Activated naive CD8-positive, alpha-beta T cell (primary cell): ENCODE data around the gene EIPR1.
"Not testable (repeated sequence)": the region's sequence is repeated elsewhere in the genome, so short reads cannot be mapped to it uniquely, and the experiment has no call there.

Experiments used
- H3K27ac Mint-ChIP-seq: one replicate; pipeline ENCODE4 v1.8.0; 2021; ENCODE audit warnings: mixed read lengths
- H3K27me3 Mint-ChIP-seq: one replicate; pipeline ENCODE4 v1.8.0; 2021; ENCODE audit warnings: mixed read lengths
- H3K36me3 Mint-ChIP-seq: one replicate; pipeline ENCODE4 v1.8.0; 2021; ENCODE audit warnings: mixed read lengths
- H3K4me1 Mint-ChIP-seq: one replicate; pipeline ENCODE4 v1.8.0; 2021; ENCODE audit warnings: low read depth, mixed read lengths
- H3K4me3 Mint-ChIP-seq: one replicate; pipeline ENCODE4 v1.8.0; 2021; ENCODE audit warnings: mild to moderate bottlenecking, mixed read lengths
- H3K9me3 Mint-ChIP-seq: one replicate; pipeline ENCODE4 v1.8.0; 2021; ENCODE audit warnings: low read depth, mixed read lengths

Gene EIPR1

DNA sequence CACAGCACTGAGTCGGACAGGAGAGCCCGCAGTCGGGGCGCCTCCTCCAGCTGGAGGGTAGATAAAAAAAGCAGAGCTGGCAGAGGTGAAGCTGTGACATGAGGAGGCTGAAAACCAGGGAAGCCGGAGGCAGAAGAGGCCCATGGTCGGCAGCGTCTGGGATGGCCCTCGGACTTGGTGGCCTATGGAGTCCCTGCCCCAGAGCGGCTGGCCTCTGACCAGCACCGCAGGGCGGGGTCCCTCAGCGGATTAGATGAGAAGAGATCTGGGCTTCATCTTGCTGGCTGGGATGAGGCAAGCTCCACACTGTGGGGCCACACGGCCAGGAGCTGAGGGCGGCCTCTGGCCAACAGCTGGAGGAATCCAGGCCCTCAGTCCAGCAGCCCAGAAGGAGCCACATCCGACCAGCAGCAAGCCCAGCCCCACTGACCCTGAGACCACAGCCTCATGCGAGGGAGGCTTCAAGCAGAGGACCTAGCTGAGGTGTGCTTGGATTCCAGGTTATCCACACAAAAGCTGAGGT is 174.1 kb downstream of the EIPR1 start:
- no peak overlapping the region for H3K27ac Mint-ChIP-seq
- H3K27me3 Mint-ChIP-seq = no peaks in the 10 kb centered on the region
- H3K4me1 Mint-ChIP-seq = peaks cover 6% of the 10 kb centered on the region
- H3K9me3 Mint-ChIP-seq = no peaks in the 10 kb centered on the region
- peaks cover 8% of the 10 kb centered on the region for H3K36me3 Mint-ChIP-seq
- no peak overlapping the region for H3K4me3 Mint-ChIP-seq

DNA sequence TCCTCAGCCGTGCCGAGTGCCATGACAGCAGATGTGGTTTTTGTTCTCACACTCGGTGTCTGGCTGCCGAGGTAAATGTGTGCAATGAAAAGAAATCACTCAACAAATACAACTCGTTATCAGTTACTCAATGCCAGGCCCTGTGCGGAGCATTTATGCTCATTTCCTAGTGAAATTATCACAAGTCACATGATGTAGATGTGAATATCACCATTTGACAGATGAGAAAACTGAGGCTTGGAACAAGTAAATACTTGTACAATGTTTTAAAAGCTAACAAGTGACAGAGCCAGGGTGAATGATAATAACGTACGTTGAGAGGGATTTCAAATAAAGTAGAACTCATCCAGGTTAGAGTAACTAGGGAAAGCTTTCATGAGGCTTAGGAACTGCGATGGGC is 174.7 kb downstream of the EIPR1 start:
- H3K27me3 Mint-ChIP-seq = no peaks in the 10 kb centered on the region
- peaks cover 8% of the 10 kb centered on the region for H3K36me3 Mint-ChIP-seq
- no peaks in the 10 kb centered on the region for H3K9me3 Mint-ChIP-seq
- peaks cover 6% of the 10 kb centered on the region for H3K4me1 Mint-ChIP-seq
- no peak overlapping the region for H3K4me3 Mint-ChIP-seq
- no peak overlapping the region for H3K27ac Mint-ChIP-seq

DNA sequence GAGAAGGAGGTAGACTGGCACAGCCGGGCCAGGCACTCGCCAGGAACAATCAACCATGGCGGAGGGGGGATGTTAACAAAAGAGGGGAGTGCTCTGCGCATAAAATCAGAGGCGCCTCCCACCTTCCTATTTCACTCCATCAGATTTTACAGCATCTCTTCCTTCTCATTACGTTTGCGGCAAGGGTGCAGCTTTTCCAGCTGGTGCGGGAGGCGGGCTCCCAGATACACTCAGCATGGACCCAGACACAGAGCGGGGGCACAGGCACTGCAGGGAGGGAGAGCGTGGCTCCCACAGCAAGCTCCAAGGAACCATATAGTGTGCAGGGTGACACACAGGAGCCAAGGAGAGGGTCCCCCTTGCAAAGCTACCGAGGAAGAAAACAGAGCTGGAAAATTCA is 176.3 kb downstream of the EIPR1 start:
- Mint-ChIP-seq H3K36me3 (peaks cover 5% of the 10 kb centered on the region), H3K27me3 (no peaks in the 10 kb centered on the region), H3K9me3 (no peaks in the 10 kb centered on the region), H3K27ac (no peak overlapping the region), H3K4me1 (peaks cover 6% of the 10 kb centered on the region), H3K4me3 (no peak overlapping the region)

DNA sequence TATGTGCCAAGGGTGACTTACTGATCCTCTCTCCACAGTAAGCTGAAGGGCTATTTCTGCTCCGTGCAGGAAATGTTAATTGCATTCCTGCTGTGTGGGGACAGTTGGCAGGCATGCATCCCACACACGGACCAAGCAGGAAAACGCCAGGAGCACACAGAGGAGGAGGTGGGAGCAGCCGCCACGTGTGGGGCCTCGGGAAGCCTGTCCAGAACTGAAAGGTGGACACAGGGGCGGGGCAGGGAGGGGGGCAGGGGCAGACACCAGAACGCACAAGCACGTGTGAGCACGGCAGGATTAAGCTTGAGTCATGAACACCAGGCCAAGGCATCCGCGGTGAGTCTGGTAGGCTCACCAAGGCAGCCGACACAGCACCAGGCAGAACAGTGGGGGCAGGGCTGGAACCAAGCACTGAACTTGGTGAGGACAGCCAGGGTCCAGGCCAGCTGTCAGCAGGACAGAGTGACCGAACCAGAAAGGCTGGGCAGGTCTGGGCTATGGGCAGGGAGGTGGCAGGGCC is 177.1 kb downstream of the EIPR1 start:
- H3K27ac Mint-ChIP-seq = no peak overlapping the region
- H3K36me3 Mint-ChIP-seq = peaks cover 5% of the 10 kb centered on the region
- H3K4me1 Mint-ChIP-seq = peaks cover 6% of the 10 kb centered on the region
- H3K9me3 Mint-ChIP-seq = no peaks in the 10 kb centered on the region
- H3K4me3 Mint-ChIP-seq = no peak overlapping the region
- no peaks in the 10 kb centered on the region for H3K27me3 Mint-ChIP-seq

DNA sequence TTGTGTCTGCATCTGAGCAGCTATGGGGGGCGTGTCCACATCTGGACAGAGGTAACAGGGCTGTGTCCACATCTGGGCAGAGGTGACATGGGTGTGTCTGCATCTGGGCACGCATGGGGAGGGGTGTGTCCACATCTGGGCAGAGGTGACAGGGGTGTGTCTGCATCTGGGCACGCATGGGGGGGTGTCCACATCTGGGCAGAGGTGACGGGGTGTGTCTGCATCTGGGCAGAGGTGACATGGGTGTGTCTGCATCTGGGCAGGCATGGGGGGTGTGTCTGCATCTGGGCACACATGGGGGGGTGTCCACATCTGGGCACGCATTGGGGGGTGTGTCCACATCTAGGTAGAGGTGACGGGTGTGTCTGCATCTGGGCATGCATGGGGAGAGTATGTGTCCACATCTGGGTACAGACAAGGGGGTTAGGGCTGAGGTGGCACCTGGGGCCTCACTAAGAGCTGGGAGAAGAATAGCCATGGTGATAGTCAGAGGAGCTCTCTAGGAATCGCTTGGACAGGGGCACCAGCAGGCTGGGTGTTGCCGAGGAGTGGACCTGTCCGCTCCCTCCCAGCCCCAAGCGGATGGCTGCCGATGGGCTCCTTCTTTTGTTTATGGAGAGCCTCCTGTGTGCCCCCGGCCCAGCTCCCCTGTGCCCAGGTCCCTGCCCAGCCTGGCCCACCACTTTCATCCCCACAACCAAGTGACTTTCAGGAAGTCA is 177.8 kb downstream of the EIPR1 start:
- Mint-ChIP-seq H3K9me3 (no peaks in the 10 kb centered on the region), H3K4me1 (peaks cover 6% of the 10 kb centered on the region), H3K27me3 (no peaks in the 10 kb centered on the region), H3K36me3 (peaks cover 5% of the 10 kb centered on the region), H3K4me3 (no peak overlapping the region), H3K27ac (no peak overlapping the region)

DNA sequence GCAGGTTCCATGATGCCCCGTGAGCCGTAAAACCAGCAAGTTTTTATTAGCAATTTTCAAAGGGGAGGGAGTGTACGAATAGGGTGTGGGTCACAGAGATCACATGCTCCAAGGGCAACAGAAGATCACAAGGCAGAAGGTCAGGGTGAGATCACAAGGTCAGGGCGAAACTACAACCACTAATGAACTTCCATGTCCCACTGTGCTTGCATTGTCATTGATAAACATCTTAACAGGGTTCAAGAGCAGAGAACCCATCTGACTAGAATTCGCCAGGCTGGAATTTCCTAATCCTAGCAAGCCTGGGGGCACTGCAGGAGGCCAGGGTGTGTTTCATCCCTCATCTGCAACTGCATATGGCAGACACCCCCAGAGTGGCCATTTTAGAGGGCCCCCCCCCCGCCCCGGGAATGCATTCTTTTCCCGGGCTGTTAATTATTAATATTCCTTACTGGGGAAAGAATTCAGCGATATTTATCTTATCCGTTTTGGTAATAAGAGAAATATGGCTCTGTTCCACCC is 178.9 kb downstream of the EIPR1 start:
- not testable (repeated sequence) for H3K9me3 Mint-ChIP-seq, H3K4me1 Mint-ChIP-seq, H3K27ac Mint-ChIP-seq, H3K27me3 Mint-ChIP-seq, H3K36me3 Mint-ChIP-seq, H3K4me3 Mint-ChIP-seq

DNA sequence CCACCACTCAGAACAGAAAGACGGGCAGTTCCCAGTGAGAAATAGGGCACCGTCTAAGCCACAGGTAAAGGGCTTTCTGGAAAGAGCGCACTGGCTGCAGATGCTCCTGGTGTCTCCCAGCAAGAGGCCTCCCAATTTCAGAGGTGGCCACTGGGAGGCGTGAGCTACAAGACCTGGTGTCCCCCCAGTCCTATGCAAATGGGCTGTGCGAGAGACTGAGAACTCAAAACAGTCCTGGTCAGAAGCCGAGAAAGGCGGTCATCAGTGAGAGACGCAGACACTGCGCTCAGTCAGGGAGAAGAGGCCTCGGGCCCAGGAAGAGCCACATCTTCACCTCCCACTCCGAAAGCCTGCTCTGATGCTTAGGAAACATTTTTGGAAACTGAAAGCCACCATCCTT is 179.5 kb downstream of the EIPR1 start:
- no peak overlapping the region for H3K4me3 Mint-ChIP-seq
- peaks cover 1% of the 10 kb centered on the region for H3K4me1 Mint-ChIP-seq
- no peaks in the 10 kb centered on the region for H3K9me3 Mint-ChIP-seq
- no peak overlapping the region for H3K27ac Mint-ChIP-seq
- no peaks in the 10 kb centered on the region for H3K27me3 Mint-ChIP-seq
- H3K36me3 Mint-ChIP-seq = peaks cover 3% of the 10 kb centered on the region

DNA sequence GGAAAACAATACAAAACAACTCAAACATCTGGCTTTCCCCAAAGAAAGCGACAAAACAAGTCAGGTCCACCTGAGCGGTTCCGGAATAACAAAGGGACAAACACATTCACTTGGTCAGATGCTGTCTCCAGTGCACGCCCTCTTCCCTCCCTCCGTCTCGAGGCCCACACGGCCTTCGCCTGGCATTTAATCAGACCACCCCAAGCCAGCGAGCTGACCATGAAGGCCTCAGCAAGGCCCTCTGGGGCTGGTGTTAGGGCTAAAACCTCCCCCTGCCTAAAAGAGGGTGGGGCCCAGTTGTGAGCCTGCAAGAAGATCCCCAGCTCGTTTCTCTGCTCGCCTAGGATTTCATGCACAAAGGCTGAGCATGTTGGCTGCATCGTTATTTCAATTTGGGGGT is 180.3 kb downstream of the EIPR1 start:
- H3K36me3 Mint-ChIP-seq = peaks cover 2% of the 10 kb centered on the region
- H3K9me3 Mint-ChIP-seq = no peaks in the 10 kb centered on the region
- H3K27ac Mint-ChIP-seq = no peak overlapping the region
- H3K4me3 Mint-ChIP-seq = no peak overlapping the region
- no peaks in the 10 kb centered on the region for H3K4me1 Mint-ChIP-seq
- no peaks in the 10 kb centered on the region for H3K27me3 Mint-ChIP-seq

DNA sequence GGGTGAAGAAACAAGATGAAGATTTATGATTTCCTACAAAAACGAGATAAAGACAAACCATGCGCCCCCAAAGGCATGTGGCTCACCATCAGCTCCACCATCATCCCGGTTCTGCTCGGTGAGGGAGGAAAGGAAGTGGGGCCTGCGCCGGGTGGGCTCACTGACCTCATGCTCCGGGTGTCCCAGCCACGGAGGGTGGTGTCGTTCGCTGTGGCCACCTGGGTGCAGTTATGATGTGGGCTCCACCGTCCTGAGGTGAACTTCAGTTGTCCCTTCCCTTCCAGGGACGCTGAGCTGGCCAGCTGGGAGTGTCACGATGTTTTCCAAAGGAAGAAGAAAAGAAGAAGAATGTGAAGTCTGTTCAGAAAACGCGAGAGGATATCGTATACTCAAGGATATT is 180.9 kb downstream of the EIPR1 start:
- H3K36me3 Mint-ChIP-seq = peaks cover 2% of the 10 kb centered on the region

DNA sequence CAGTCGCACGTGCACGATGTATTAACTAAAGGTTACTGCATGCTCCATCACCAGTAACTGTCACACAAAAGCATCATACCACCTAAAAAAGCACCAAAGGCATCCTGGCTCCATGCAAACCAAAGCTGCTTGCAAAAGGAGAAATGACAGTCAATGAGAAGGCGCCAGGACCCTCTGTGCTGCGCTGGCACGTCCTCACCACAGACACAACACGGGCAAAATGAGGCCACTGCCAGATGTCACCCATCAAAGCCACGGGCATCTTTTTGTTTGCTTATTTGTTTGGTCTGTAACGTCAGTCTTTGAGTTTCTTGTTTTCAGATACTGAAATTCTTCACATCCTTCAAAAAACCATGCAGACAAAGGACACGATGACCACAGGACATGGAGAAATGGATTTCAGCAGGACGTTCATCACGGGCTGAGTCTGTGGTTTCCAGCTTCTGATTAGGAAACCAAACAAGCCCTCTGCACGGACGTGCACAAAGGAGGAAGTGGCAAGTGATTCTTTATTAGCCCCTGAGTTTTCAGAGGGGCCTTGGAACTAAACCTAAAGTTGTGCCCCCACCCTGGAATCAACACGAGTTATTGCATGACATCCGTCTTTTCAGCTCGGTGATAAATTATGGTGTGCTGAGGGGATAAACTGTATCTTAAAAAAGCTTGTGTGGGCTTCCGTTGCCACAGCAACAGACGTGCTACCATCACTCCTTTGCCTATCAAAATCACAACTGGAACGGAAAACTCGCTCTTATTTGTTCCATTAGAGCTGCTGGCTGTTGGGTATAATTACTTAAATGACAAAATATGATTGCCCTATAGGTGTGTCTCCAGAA is 181.8 kb downstream of the EIPR1 start:
- no peaks in the 10 kb centered on the region for H3K9me3 Mint-ChIP-seq
- H3K27me3 Mint-ChIP-seq = no peaks in the 10 kb centered on the region
- no peak overlapping the region for H3K4me3 Mint-ChIP-seq
- H3K36me3 Mint-ChIP-seq = no peaks in the 10 kb centered on the region
- no peaks in the 10 kb centered on the region for H3K4me1 Mint-ChIP-seq
- H3K27ac Mint-ChIP-seq = no peak overlapping the region

More for the DNA sequence above, 180.9 kb downstream of the EIPR1 start:
- no peaks in the 10 kb centered on the region for H3K27me3 Mint-ChIP-seq
- H3K27ac Mint-ChIP-seq = no peak overlapping the region
- no peaks in the 10 kb centered on the region for H3K9me3 Mint-ChIP-seq
- no peak overlapping the region for H3K4me3 Mint-ChIP-seq
- H3K4me1 Mint-ChIP-seq = no peaks in the 10 kb centered on the region

DNA sequence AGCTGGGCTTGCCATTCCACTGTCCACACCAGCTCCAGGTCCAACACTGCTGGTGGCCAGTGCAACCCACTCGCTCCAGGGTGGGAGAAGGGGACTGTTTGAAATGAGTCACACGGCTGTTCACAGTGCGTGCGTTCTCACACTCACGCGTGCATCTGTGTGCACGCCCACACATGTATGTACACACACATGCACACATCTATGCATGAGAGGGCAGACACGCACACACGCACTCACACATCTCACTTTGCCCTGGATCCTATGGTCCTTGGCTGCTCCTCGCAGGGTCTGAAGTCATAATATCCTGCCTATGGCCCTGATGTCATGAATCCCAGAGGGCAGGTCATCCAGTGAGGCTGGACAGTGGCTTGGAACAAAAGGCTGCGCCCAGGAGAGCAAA is 182.8 kb downstream of the EIPR1 start:
- no peaks in the 10 kb centered on the region for H3K4me1 Mint-ChIP-seq
- no peak overlapping the region for H3K27ac Mint-ChIP-seq
- no peaks in the 10 kb centered on the region for H3K9me3 Mint-ChIP-seq
- no peaks in the 10 kb centered on the region for H3K36me3 Mint-ChIP-seq
- H3K27me3 Mint-ChIP-seq = no peaks in the 10 kb centered on the region
- H3K4me3 Mint-ChIP-seq = no peak overlapping the region

DNA sequence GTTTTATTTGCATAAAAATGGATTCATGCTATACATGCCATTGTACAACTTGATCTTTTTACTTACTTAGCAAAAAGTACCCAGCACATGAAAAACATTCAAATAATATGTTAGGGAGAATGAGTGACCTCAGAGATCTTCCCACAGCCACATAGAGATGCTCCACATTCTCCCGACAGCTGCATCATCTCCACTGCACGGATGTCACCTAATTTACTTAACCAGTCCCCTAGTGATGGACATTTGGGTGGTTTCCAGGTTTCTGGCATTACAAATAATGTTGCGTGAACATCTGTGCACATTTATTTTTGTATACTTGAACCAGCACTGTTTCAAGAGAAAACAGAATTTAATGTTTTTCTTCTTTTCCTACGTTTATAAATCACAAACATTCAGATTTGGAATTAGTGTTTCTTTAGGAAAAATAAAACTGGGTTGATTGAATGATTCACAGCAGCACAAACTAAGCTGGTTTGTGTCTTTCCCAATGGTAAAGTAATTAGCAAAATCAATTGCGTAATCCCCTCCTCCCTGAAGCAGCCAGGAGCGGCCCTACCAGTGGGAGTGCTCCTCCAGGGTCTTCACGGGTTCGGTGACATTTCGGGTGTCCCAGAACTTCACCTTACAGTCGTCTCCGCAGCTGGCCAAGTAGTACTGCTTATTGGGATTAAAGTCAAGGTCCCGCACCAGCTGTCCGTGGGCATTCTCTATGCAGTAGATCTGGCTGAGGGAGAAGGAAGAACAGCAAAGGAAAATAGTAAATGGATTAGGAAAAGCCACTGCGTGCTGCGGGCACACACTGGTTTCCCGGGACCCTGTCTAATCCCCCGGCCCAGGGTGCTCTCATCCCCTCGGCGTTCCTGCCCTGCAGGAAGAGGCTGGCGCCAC is 183.9 kb downstream of the EIPR1 start:
- Mint-ChIP-seq H3K9me3 (no peaks in the 10 kb centered on the region), H3K27ac (no peak overlapping the region), H3K27me3 (no peaks in the 10 kb centered on the region), H3K4me3 (no peak overlapping the region), H3K4me1 (no peaks in the 10 kb centered on the region), H3K36me3 (peaks cover 2% of the 10 kb centered on the region)

DNA sequence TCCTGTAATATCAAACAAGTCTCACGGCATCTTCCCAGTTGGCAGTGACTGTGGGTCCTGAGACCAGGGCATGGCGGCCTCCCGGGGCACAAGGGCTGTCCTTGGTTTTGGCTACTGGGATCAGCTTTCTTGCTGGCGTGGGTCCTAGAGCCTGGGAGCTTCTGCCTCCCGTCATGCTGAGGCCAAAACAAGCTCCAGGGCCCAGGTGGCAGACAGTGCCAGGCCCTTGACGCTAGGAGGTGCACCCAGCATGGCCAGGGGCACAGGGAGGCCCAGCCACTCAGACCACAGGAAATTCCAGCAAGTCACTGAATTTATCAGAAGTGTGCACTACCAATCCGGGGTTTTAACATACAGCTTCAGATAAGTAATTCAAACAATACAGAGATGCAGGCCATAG is 184.7 kb downstream of the EIPR1 start:
- no peaks in the 10 kb centered on the region for H3K9me3 Mint-ChIP-seq
- H3K4me1 Mint-ChIP-seq = no peaks in the 10 kb centered on the region
- H3K36me3 Mint-ChIP-seq = peaks cover 2% of the 10 kb centered on the region
- no peak overlapping the region for H3K4me3 Mint-ChIP-seq
- H3K27ac Mint-ChIP-seq = no peak overlapping the region
- H3K27me3 Mint-ChIP-seq = no peaks in the 10 kb centered on the region

DNA sequence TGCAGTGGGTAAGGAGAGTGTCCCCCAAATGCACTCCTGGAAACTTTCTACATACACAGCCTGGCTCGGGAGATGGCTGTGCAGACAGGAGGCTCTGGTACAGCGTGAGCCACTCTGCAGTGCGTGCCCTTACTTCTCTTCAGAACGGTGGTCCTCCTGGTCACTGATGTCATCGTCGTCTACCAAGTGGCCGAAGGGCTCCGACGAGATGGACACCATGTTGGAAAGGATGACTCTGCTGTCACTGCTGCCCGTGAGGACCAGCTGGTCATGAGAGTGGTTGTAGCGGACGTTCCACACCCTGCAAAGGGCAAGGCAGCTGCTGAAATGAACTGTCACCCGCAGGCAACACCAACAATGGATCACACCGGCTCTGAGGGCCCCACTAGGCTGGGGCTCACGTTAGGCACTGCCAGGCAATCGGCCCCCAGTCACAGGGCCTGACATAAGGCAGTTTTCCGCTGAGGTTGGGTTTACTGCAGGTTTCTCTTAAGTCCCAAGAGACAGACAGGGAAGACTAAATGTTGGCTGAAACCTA is 185.3 kb downstream of the EIPR1 start:
- H3K4me3 Mint-ChIP-seq = no peak overlapping the region
- H3K36me3 Mint-ChIP-seq = peaks cover 2% of the 10 kb centered on the region
- H3K27ac Mint-ChIP-seq = no peak overlapping the region
- no peaks in the 10 kb centered on the region for H3K27me3 Mint-ChIP-seq
- H3K4me1 Mint-ChIP-seq = no peaks in the 10 kb centered on the region
- H3K9me3 Mint-ChIP-seq = no peaks in the 10 kb centered on the region
